Mesendoderm (in vitro differentiated cells): ENCODE measurements around the gene SKIC8.

Experiments
- DNase-seq: peaks from one replicate; pipeline ENCODE4 v3.0.0; 2013
- H2AK5ac ChIP-seq: 2 replicates; pipeline ENCODE4 v1.6.1; 2013; ENCODE audit warnings: low read length, inconsistent platforms
- H2BK120ac ChIP-seq: 2 replicates; pipeline ENCODE4 v1.6.1; 2013; ENCODE audit warnings: low read depth, mild to moderate bottlenecking, low read length, moderate library complexity, mixed read lengths
- H2BK15ac ChIP-seq: replicated peaks from 2 replicates; pipeline ENCODE4 v1.6.1; 2013; ENCODE audit warnings: low read depth, mild to moderate bottlenecking, moderate library complexity
- H2BK5ac ChIP-seq: 2 replicates; pipeline ENCODE4 v1.6.1; 2013; ENCODE audit warnings: low read length, inconsistent platforms
- H3K18ac ChIP-seq: 2 replicates; pipeline ENCODE4 v1.6.1; 2013; ENCODE audit warnings: mild to moderate bottlenecking, low read length, mixed read lengths
- H3K23ac ChIP-seq: one replicate; pipeline ENCODE4 v1.6.1; 2013; ENCODE audit warnings: low read length
- H3K27ac ChIP-seq: 2 replicates; pipeline ENCODE4 v1.5.1; 2013; ENCODE audit warnings: low read depth, mild to moderate bottlenecking, inconsistent platforms, low read length, moderate library complexity
- H3K27me3 ChIP-seq: 2 replicates; pipeline ENCODE4 v1.6.1; 2013; ENCODE audit warnings: low read length, control low read depth, mild to moderate bottlenecking, inconsistent platforms; ENCODE audit not compliant: insufficient read depth, poor library complexity
- H3K36me3 ChIP-seq: 2 replicates; pipeline ENCODE4 v1.6.1; 2013; ENCODE audit warnings: low read length, inconsistent platforms; ENCODE audit not compliant: control insufficient read depth, insufficient read depth
- H3K4ac ChIP-seq: one replicate; pipeline ENCODE4 v1.6.1; 2013; ENCODE audit warnings: low read depth, mild to moderate bottlenecking, low read length, moderate library complexity
- H3K4me1 ChIP-seq: 2 replicates; pipeline ENCODE4 v1.6.1; 2013; ENCODE audit warnings: low read depth, low read length, inconsistent platforms; ENCODE audit not compliant: control insufficient read depth
- H3K4me2 ChIP-seq: 2 replicates; pipeline ENCODE4 v1.6.1; 2013; ENCODE audit warnings: low read length
- H3K4me3 ChIP-seq: 2 replicates; pipeline ENCODE4 v1.5.1; 2013; ENCODE audit warnings: mild to moderate bottlenecking, low read length
- H3K56ac ChIP-seq: one replicate; pipeline ENCODE4 v1.6.1; 2013; ENCODE audit warnings: low read length
- H3K79me1 ChIP-seq: 2 replicates; pipeline ENCODE4 v1.6.1; 2013; ENCODE audit warnings: low read length, inconsistent platforms
- H3K79me2 ChIP-seq: 2 replicates; pipeline ENCODE4 v1.6.1; 2013; ENCODE audit warnings: mild to moderate bottlenecking, low read length; ENCODE audit not compliant: control insufficient read depth, insufficient read depth
- H3K9ac ChIP-seq: 2 replicates; pipeline ENCODE4 v1.6.1; 2013; ENCODE audit warnings: low read length, inconsistent platforms
- H4K5ac ChIP-seq: one replicate; pipeline ENCODE4 v1.6.1; 2013; ENCODE audit warnings: low read length
- H4K8ac ChIP-seq: one replicate; pipeline ENCODE4 v1.6.1; 2013; ENCODE audit warnings: low read depth, mild to moderate bottlenecking, control low read depth, low read length, moderate library complexity
- WGBS: extraction: QIAGEN DNeasy Blood & Tissue Kit; methylation state at CpG from one replicate; pipeline ENCODE4 v1.1.7; 2013; ENCODE audit warnings: low lambda C conversion rate, missing lambda C conversion rate; ENCODE audit not compliant: insufficient coverage; ENCODE audit errors: extremely low coverage; 5-methylcytosine and 5-hydroxymethylcytosine counted together

The SKIC8 gene

GRCh38 chr15:78280319-78281072 lies 18.9 kb downstream of the SKIC8 start:
- Histone ChIP-seq H3K9ac (no peak overlapping the region), H3K27me3 (no peaks in the 10 kb centered on the region), H3K4me2 (no peak overlapping the region), H2BK120ac (no peak overlapping the region), H3K79me1 (no peaks in the 10 kb centered on the region), H2BK15ac (no peak overlapping the region), H4K5ac (no peak overlapping the region), H3K79me2 (no peaks in the 10 kb centered on the region), H3K36me3 (peaks cover 5% of the 10 kb centered on the region), H3K27ac (no peak overlapping the region), H2BK5ac (no peak overlapping the region), H3K4ac (no peak overlapping the region), H3K4me3 (no peak overlapping the region), H4K8ac (no peak overlapping the region), H3K56ac (no peak overlapping the region), H2AK5ac (no peak overlapping the region), H3K4me1 (no peaks in the 10 kb centered on the region), H3K18ac (no peak overlapping the region), H3K23ac (no peak overlapping the region)
- no CpG with 5 or more reads among the region's 13 CpGs for WGBS
- DNase-seq: no peak

DNA sequence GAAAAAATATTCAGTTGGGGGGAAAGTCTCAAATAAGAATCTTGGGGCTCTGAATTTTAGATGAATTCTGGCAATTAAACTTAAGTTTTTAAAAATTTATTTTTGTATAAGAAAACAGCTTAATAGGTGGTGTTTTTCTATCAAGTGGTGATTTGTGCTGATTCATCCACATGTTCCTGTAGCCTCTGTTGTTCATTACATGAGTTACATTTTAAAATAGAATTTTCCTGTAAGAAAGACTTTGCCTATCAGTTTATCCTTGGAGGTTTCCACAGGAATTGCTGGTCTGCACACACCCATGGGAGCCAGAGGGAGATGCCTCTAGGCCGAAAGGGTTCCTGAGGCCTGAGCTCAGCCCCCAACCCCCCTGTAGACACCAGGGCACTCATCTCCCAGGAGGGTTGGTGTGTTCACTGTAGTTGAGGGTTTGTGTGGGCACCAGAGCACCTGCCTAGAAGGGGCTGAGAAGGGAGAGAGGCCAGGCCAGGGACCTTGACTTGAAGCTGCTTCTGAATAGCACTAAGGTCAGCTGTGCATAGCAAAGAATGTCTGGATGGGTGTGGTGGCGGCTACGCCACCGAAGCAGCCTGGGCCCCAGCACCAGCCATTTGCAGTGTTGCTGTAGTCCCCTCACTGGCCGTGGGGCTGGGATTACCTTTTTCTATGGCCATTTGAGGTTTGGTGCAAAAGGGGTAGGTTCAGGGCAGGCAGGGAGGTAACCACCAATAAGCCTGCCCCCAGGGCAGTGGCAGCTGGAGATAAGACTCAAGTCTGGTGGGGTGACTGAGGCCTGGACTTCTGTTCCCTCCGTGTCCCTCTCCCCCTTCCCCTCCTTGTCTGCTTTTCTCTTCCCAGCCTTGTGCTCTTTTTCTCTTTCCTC lies 23.1 kb downstream of the SKIC8 start:
- H3K4me3 ChIP-seq: no peak overlapping the region
- no peak overlapping the region for H2BK120ac ChIP-seq
- no peak overlapping the region for H2BK15ac ChIP-seq
- no peaks in the 10 kb centered on the region for H3K79me2 ChIP-seq
- H3K4me2 ChIP-seq: no peak overlapping the region
- no peaks in the 10 kb centered on the region for H3K4me1 ChIP-seq
- H2AK5ac ChIP-seq: no peak overlapping the region
- no peak overlapping the region for H3K23ac ChIP-seq
- H3K18ac ChIP-seq: no peak overlapping the region
- no peak overlapping the region for H3K4ac ChIP-seq
- H2BK5ac ChIP-seq: no peak overlapping the region
- no peak for DNase-seq
- peaks cover 1% of the 10 kb centered on the region for H3K36me3 ChIP-seq
- H3K79me1 ChIP-seq: no peaks in the 10 kb centered on the region
- H4K5ac ChIP-seq: no peak overlapping the region
- no peak overlapping the region for H4K8ac ChIP-seq
- no peak overlapping the region for H3K56ac ChIP-seq
- no peak overlapping the region for H3K9ac ChIP-seq
- no CpG with 5 or more reads among the region's 6 CpGs for WGBS
- H3K27me3 ChIP-seq: no peaks in the 10 kb centered on the region
- no peak overlapping the region for H3K27ac ChIP-seq

- no peaks in the 10 kb centered on the region for H3K4me1 ChIP-seq
- no peak overlapping the region for H2BK120ac ChIP-seq
- H3K9ac ChIP-seq: no peak overlapping the region
- H3K4ac ChIP-seq: no peak overlapping the region
- no peak overlapping the region for H3K56ac ChIP-seq
- H3K4me3 ChIP-seq: no peak overlapping the region
- no peak overlapping the region for H2BK5ac ChIP-seq
- no peak overlapping the region for H4K8ac ChIP-seq
- H3K4me2 ChIP-seq: no peak overlapping the region
- H3K27me3 ChIP-seq: no peaks in the 10 kb centered on the region
- H3K79me2 ChIP-seq: no peaks in the 10 kb centered on the region
- no peak overlapping the region for H3K27ac ChIP-seq
- H3K23ac ChIP-seq: no peak overlapping the region
- no CpG with 5 or more reads among the region's 5 CpGs for WGBS
- H3K79me1 ChIP-seq: no peaks in the 10 kb centered on the region
- H3K36me3 ChIP-seq: no peaks in the 10 kb centered on the region
- H2AK5ac ChIP-seq: no peak overlapping the region
- no peak for DNase-seq
- H2BK15ac ChIP-seq: no peak overlapping the region
- no peak overlapping the region for H4K5ac ChIP-seq
- H3K18ac ChIP-seq: no peak overlapping the region
Measured at GRCh38 chr15:78274994-78275393, 24.4 kb downstream of the SKIC8 start.

- H3K23ac ChIP-seq: no peak overlapping the region
- no peak overlapping the region for H2AK5ac ChIP-seq
- no peak overlapping the region for H3K4me2 ChIP-seq
- no peak overlapping the region for H4K8ac ChIP-seq
- H3K4me1 ChIP-seq: no peaks in the 10 kb centered on the region
- H3K4me3 ChIP-seq: no peak overlapping the region
- no peak overlapping the region for H2BK15ac ChIP-seq
- H3K27ac ChIP-seq: no peak overlapping the region
- no peak overlapping the region for H3K18ac ChIP-seq
- WGBS: no CpG with 5 or more reads among the region's 3 CpGs
- H3K27me3 ChIP-seq: no peaks in the 10 kb centered on the region
- no peak overlapping the region for H3K4ac ChIP-seq
- no peak overlapping the region for H4K5ac ChIP-seq
- no peaks in the 10 kb centered on the region for H3K36me3 ChIP-seq
- H3K56ac ChIP-seq: no peak overlapping the region
- DNase-seq: no peak
- H3K9ac ChIP-seq: no peak overlapping the region
- H2BK120ac ChIP-seq: no peak overlapping the region
- H3K79me1 ChIP-seq: no peaks in the 10 kb centered on the region
- no peaks in the 10 kb centered on the region for H3K79me2 ChIP-seq
- no peak overlapping the region for H2BK5ac ChIP-seq
Measured at GRCh38 chr15:78272776-78273175, 26.6 kb downstream of the SKIC8 start.

GRCh38 chr15:78272316-78272715 lies 27.1 kb downstream of the SKIC8 start:
- WGBS: no CpG with 5 or more reads among the region's 2 CpGs
- H2BK120ac ChIP-seq: no peak overlapping the region
- no peaks in the 10 kb centered on the region for H3K79me2 ChIP-seq
- no peak overlapping the region for H3K4ac ChIP-seq
- no peak overlapping the region for H3K18ac ChIP-seq
- H3K4me2 ChIP-seq: no peak overlapping the region
- no peaks in the 10 kb centered on the region for H3K36me3 ChIP-seq
- no peak overlapping the region for H2BK15ac ChIP-seq
- H3K56ac ChIP-seq: no peak overlapping the region
- no peaks in the 10 kb centered on the region for H3K79me1 ChIP-seq
- no peak overlapping the region for H2AK5ac ChIP-seq
- H3K4me1 ChIP-seq: no peaks in the 10 kb centered on the region
- H2BK5ac ChIP-seq: no peak overlapping the region
- no peak overlapping the region for H3K4me3 ChIP-seq
- H3K9ac ChIP-seq: no peak overlapping the region
- no peak for DNase-seq
- H3K27ac ChIP-seq: no peak overlapping the region
- H3K23ac ChIP-seq: no peak overlapping the region
- H4K5ac ChIP-seq: no peak overlapping the region
- no peak overlapping the region for H4K8ac ChIP-seq
- no peaks in the 10 kb centered on the region for H3K27me3 ChIP-seq
